Kidney (tissue), 14 donors: ENCODE measurements around the gene RAPGEF5. TPM values are rescaled to one million over a fixed set of nuclear protein-coding genes. Genes with fewer than 3 reads are reported as not detected.

Source experiments
- DNase-seq, 5 donors: peaks; one replicate each; pipeline ENCODE4 v3.0.0-alpha.2; 2013 to 2020
- FAIRE-seq: peaks from 2 replicates; lab custom pipeline; 2012; peaks lifted over from hg19 to GRCh38; lab: Jason Lieb, UNC
- H3K27ac ChIP-seq, 2 donors: one replicate each; pipeline ENCODE4 v1.7.0; 2013; ENCODE audit warnings: low read depth in 2 of 2, low read length in 2 of 2, inconsistent platforms in 1 of 2
- H3K27me3 ChIP-seq: one replicate; pipeline ENCODE4 v1.7.1; 2013; ENCODE audit warnings: low read length, inconsistent platforms; ENCODE audit not compliant: control insufficient read depth, insufficient read depth
- H3K36me3 ChIP-seq, 3 donors: one replicate each; pipeline versions ENCODE4 v1.7.0 to v1.7.1; 2013; ENCODE audit warnings: low read length in 3 of 3, control low read depth in 1 of 3, inconsistent platforms in 1 of 3; ENCODE audit not compliant: insufficient read depth in 3 of 3, control insufficient read depth in 2 of 3
- H3K4me1 ChIP-seq, 3 donors: one replicate each; pipeline versions ENCODE4 v1.7.0 to v1.7.1; 2013; ENCODE audit warnings: low read length in 3 of 3, inconsistent platforms in 1 of 3, low read depth in 1 of 3; ENCODE audit not compliant: control insufficient read depth in 2 of 3, insufficient read depth in 2 of 3
- H3K4me3 ChIP-seq, 3 donors: one replicate each; pipeline versions ENCODE4 v1.7.0 to v1.8.1; 2013; ENCODE audit warnings: low read length in 3 of 3, control low read depth in 1 of 3, inconsistent platforms in 1 of 3
- H3K9ac ChIP-seq, 3 donors: one replicate each; pipeline versions ENCODE4 v1.7.0 to v1.7.1; 2013; ENCODE audit warnings: low read length in 3 of 3, control low read depth in 1 of 3, inconsistent platforms in 1 of 3
- H3K9me3 ChIP-seq, 3 donors: one replicate each; pipeline versions ENCODE4 v1.7.0 to v1.7.1; 2013; ENCODE audit warnings: low read length in 3 of 3, control low read depth in 1 of 3, inconsistent platforms in 1 of 3; ENCODE audit not compliant: control insufficient read depth in 2 of 3, insufficient read depth in 1 of 3
- CTCF ChIP-seq: IDR thresholded peaks from 3 replicates; pipeline ENCODE4 v1.5.1; 2012; ENCODE audit warnings: mild to moderate bottlenecking, moderate library complexity, borderline replicate concordance; ENCODE audit not compliant: insufficient read depth; ENCODE audit errors: extremely low read depth
- intact Hi-C: fragments of 100-400 bp; cut with DNase I; formaldehyde crosslinking; loops from one replicate; pipeline ENCODE4 v1.11.1; 2022
- polyA plus RNA-seq: library from polyadenylated mRNA; stranded (reverse); fragments of 350-450 nt; fragmentation: Illumina TruSeq; extraction: RNeasy Lipid Tissue Mini Kit (QIAGEN cat#74804); gene quantifications from one replicate; pipeline ENCODE4 v1.2.3, GENCODE V29; 2014; ENCODE audit warnings: low read depth, low replicate concordance; ENCODE audit not compliant: insufficient read depth
- total RNA-seq: library from RNA; stranded (reverse); fragmentation: NEBNext Ultra II Directional; extraction: Animal tissue kit (Norgen Biotek cat#: 25700); gene quantifications from one replicate; pipeline ENCODE4 v1.2.1, GENCODE V29; 2021
- donor health status: control.
- donor health status: control.
- donor health status: control.
- donor health status: control.
- donor health status: control.
- donor health status: DM: yes; HTN: yes; CAD: no.
- donor health status: Normal renal cell carcinoma (clear cell type).

The RAPGEF5 gene
- total and polyA plus RNA-seq, 2 donors from 2014 or later, result 3.9 to 67.8 TPM

GRCh38 chr7:22187691-22188348 is 169.1 kb downstream of the RAPGEF5 start:
- Histone ChIP-seq H3K9me3 (no peaks in the 10 kb centered on the region), H3K4me1 (peaks cover 0 to 3% (median 3%) of the 10 kb centered on the region in 3 donors), H3K4me3 (no peak overlapping the region), H3K9ac (no peak overlapping the region), H3K27ac (no peak overlapping the region), H3K27me3 (no peaks in the 10 kb centered on the region), H3K36me3 (peaks cover 0 to under 1% (median 0%) of the 10 kb centered on the region in 3 donors)
- TF ChIP-seq CTCF, result no peak
- intact Hi-C loops, result no loop called here
- FAIRE-seq (no peak), DNase-seq (no peak)

GRCh38 chr7:22185559-22185958 is 171.4 kb downstream of the RAPGEF5 start:
- DNase-seq, result no peak
- no peak overlapping the region for H3K9ac ChIP-seq
- no peaks in the 10 kb centered on the region for H3K9me3 ChIP-seq
- no peaks in the 10 kb centered on the region for H3K27me3 ChIP-seq
- no peak for FAIRE-seq
- intact Hi-C loops, result no loop called here
- TF ChIP-seq CTCF, result no peak
- no peaks in the 10 kb centered on the region for H3K36me3 ChIP-seq
- no peak overlapping the region for H3K4me3 ChIP-seq
- no peaks in the 10 kb centered on the region for H3K4me1 ChIP-seq
- H3K27ac ChIP-seq, result no peak overlapping the region

GRCh38 chr7:22184549-22185199 is 172.3 kb downstream of the RAPGEF5 start:
- Histone ChIP-seq H3K27me3 (no peaks in the 10 kb centered on the region), H3K36me3 (no peaks in the 10 kb centered on the region), H3K9me3 (no peaks in the 10 kb centered on the region), H3K4me1 (no peaks in the 10 kb centered on the region), H3K4me3 (no peak overlapping the region), H3K27ac (no peak overlapping the region), H3K9ac (no peak overlapping the region)
- DNase-seq (no peak), FAIRE-seq (no peak)
- TF ChIP-seq CTCF, result no peak
- intact Hi-C loops, result no loop called here
